ENCODE measurements around the gene ASIC2. TPM values are rescaled to one million over a fixed set of nuclear protein-coding genes. Genes with fewer than 3 reads are reported as not detected.

Gene ASIC2
- total RNA-seq, 4 donors from 2014 or later = 0.80 to 1.8 (median 1.4) TPM; not detected in 1

- Histone ChIP-seq H3K27me3 (no peaks in the 10 kb centered on the region), H3K27ac (no peak overlapping the region), H3K4me1 (no peaks in the 10 kb centered on the region), H3K36me3 (no peaks in the 10 kb centered on the region), H3K4me3 (no peak overlapping the region), H3K9me3 (no peaks in the 10 kb centered on the region)
- DNase-seq = no peak
- no peak for TF ChIP-seq CTCF (IDR thresholded peaks at IDR 0.05)
- TF ChIP-seq POLR2A (IDR thresholded peaks at IDR 0.05) = no peak
These were observed 67.1 kb downstream of the ASIC2 start for GRCh38 chr17:33225994-33226393.

- DNase-seq = no peak
- Histone ChIP-seq H3K4me1 (no peaks in the 10 kb centered on the region), H3K9me3 (no peaks in the 10 kb centered on the region), H3K27ac (no peak overlapping the region), H3K36me3 (no peaks in the 10 kb centered on the region), H3K4me3 (no peak overlapping the region), H3K27me3 (no peaks in the 10 kb centered on the region)
- TF ChIP-seq POLR2A (IDR thresholded peaks at IDR 0.05) (no peak), CTCF (IDR thresholded peaks at IDR 0.05) (no peak)
These were observed 67.6 kb downstream of the ASIC2 start for GRCh38 chr17:33225509-33225908.

- no peak for DNase-seq
- Histone ChIP-seq H3K27ac (no peak overlapping the region), H3K4me1 (no peaks in the 10 kb centered on the region), H3K36me3 (no peaks in the 10 kb centered on the region), H3K4me3 (no peak overlapping the region), H3K9me3 (no peaks in the 10 kb centered on the region), H3K27me3 (no peaks in the 10 kb centered on the region)
- no peak for TF ChIP-seq POLR2A (IDR thresholded peaks at IDR 0.05)
- TF ChIP-seq CTCF (IDR thresholded peaks at IDR 0.05) = no peak
These were observed 73.1 kb downstream of the ASIC2 start for GRCh38 chr17:33220036-33220435.

GRCh38 chr17:33218698-33219601 is 74.1 kb downstream of the ASIC2 start:
- H3K4me1 ChIP-seq = no peaks in the 10 kb centered on the region
- H3K36me3 ChIP-seq = no peaks in the 10 kb centered on the region
- TF ChIP-seq POLR2A (IDR thresholded peaks at IDR 0.05) (no peak), CTCF (IDR thresholded peaks at IDR 0.05) (no peak)
- no peak overlapping the region for H3K27ac ChIP-seq
- DNase-seq = no peak
- H3K4me3 ChIP-seq = no peak overlapping the region
- no peaks in the 10 kb centered on the region for H3K27me3 ChIP-seq
- H3K9me3 ChIP-seq = no peaks in the 10 kb centered on the region

GRCh38 chr17:33217891-33218290 is 75.2 kb downstream of the ASIC2 start:
- H3K9me3 ChIP-seq = no peaks in the 10 kb centered on the region
- no peaks in the 10 kb centered on the region for H3K27me3 ChIP-seq
- no peaks in the 10 kb centered on the region for H3K4me1 ChIP-seq
- no peak for TF ChIP-seq POLR2A (IDR thresholded peaks at IDR 0.05)
- TF ChIP-seq CTCF (IDR thresholded peaks at IDR 0.05) = no peak
- no peaks in the 10 kb centered on the region for H3K36me3 ChIP-seq
- no peak for DNase-seq
- H3K4me3 ChIP-seq = no peak overlapping the region
- H3K27ac ChIP-seq = no peak overlapping the region
